Breast epithelium (tissue), 3 donors: Measurements from ENCODE around the gene TMEM273.

Experiments used
- CTCF ChIP-seq, 3 donors: fragments of 450-650 bp; IDR thresholded peaks; one replicate each; pipeline ENCODE4 v1.5.1; 2016 to 2017; ENCODE audit warnings: antibody characterized with exemption in 3 of 3, mild to moderate bottlenecking in 3 of 3, moderate library complexity in 3 of 3
- POLR2A ChIP-seq: fragments of 450-650 bp; IDR thresholded peaks from one replicate; pipeline ENCODE4 v1.6.1; 2016; ENCODE audit warnings: antibody characterized with exemption, mild to moderate bottlenecking, moderate library complexity
- POLR2AphosphoS5 ChIP-seq, 3 donors: sonication (generic); formaldehyde crosslinking; IDR thresholded peaks; one replicate each; pipeline ENCODE4 v1.6.1; 2017; ENCODE audit warnings: antibody characterized with exemption in 3 of 3

- TF ChIP-seq CTCF (IDR thresholded peaks at IDR 0.05) (no peak), POLR2AphosphoS5 (IDR thresholded peaks at IDR 0.05) (no peak), POLR2A (no peak)
Measured at GRCh38 chr10:49112851-49113250, 75.3 kb downstream of the TMEM273 start.
